Head of caudate nucleus (tissue), 42 donors: ENCODE results near the gene LGALSL.
A peak's percentile ranks its signal among the peaks of the same experiment; 100 is the strongest.

Experiments
- DNase-seq, 42 donors: peaks; one replicate each; pipeline versions ENCODE4 v3.0.0 to v3.0.0-alpha.2; 2020 to 2021; ENCODE audit warnings: mixed read lengths in 7 of 42
- intact Hi-C: fragments of 100-400 bp; cut with DNase I; formaldehyde crosslinking; loops from one replicate; pipeline ENCODE4 v1.15.0; 2022

The LGALSL gene

GRCh38 chr2:64487256-64488049, 33.5 kb downstream of the LGALSL start:
- no peak for DNase-seq
- intact Hi-C loops = loop anchor here (5.0 to 10.0 kb wide), 2 partner anchors 155 to 433 kb away; no protein-coding TSS in a partner anchor

- intact Hi-C loops = loop anchor here (5.0 to 10.0 kb wide), 2 partner anchors 156 to 434 kb away; no protein-coding TSS in a partner anchor
- DNase-seq = peak; percentile 17 to 91 (median 70)
Measured at GRCh38 chr2:64488050-64488974, 34.4 kb downstream of the LGALSL start.

GRCh38 chr2:64489081-64489751, 35.3 kb downstream of the LGALSL start:
- intact Hi-C loops = loop anchor here (5.0 to 10.0 kb wide), 2 partner anchors 157 to 434 kb away; no protein-coding TSS in a partner anchor
- DNase-seq = no peak

GRCh38 chr2:64491426-64491825, 37.5 kb downstream of the LGALSL start:
- no peak for DNase-seq
- intact Hi-C loops = no loop called here

GRCh38 chr2:64492272-64492671, 38.3 kb downstream of the LGALSL start:
- intact Hi-C loops = no loop called here
- no peak for DNase-seq

- DNase-seq = no peak
- intact Hi-C loops = no loop called here
Measured at GRCh38 chr2:64492821-64493220, 38.9 kb downstream of the LGALSL start.

- no peak for DNase-seq
- intact Hi-C loops = no loop called here
Measured at GRCh38 chr2:64493788-64494187, 39.8 kb downstream of the LGALSL start.

GRCh38 chr2:64498438-64498837, 44.5 kb downstream of the LGALSL start:
- DNase-seq = no peak
- intact Hi-C loops = no loop called here

GRCh38 chr2:64500549-64500948, 46.6 kb downstream of the LGALSL start:
- no peak for DNase-seq
- intact Hi-C loops = no loop called here

- intact Hi-C loops = no loop called here
- no peak for DNase-seq
Measured at GRCh38 chr2:64501946-64502345, 48.0 kb downstream of the LGALSL start.

- peak in 1 of 42 donors; percentile 3 for DNase-seq
- intact Hi-C loops = no loop called here
Measured at GRCh38 chr2:64502860-64503259, 48.9 kb downstream of the LGALSL start.

GRCh38 chr2:64504774-64505720, 51.1 kb downstream of the LGALSL start:
- peak in 3 of 42 donors; percentile 7 to 18 (median 14) for DNase-seq

GRCh38 chr2:64506686-64507085, 52.7 kb downstream of the LGALSL start:
- no peak for DNase-seq
- intact Hi-C loops = no loop called here

More at GRCh38 chr2:64504774-64505720, 51.1 kb downstream of the LGALSL start:
- intact Hi-C loops = no loop called here
